HG03103 (cell line): ENCODE results near the gene MED13L.
"Not testable (repeated sequence)": the region's sequence is repeated elsewhere in the genome, so short reads cannot be mapped to it uniquely, and the experiment has no call there.

Experiments used
- ATAC-seq: cut with Tn5 transposase; IDR thresholded peaks from one replicate; pipeline ENCODE4 v1.9.1; 2021; ENCODE audit warnings: low read depth; ENCODE audit not compliant: unreplicated experiment

Gene MED13L

GRCh38 chr12:116304621-116305020, 27.1 kb upstream of the MED13L start:
- no peak for ATAC-seq

- no peak for ATAC-seq
Observed at GRCh38 chr12:116303929-116304328, 26.4 kb upstream of the MED13L start.

- ATAC-seq: no peak
Observed at GRCh38 chr12:116303066-116303465, 25.6 kb upstream of the MED13L start.

- no peak for ATAC-seq
Observed at GRCh38 chr12:116302166-116303058, 24.9 kb upstream of the MED13L start.

GRCh38 chr12:116301621-116302020, 24.1 kb upstream of the MED13L start:
- no peak for ATAC-seq

GRCh38 chr12:116299665-116300328, 22.3 kb upstream of the MED13L start:
- ATAC-seq: no peak

GRCh38 chr12:116299064-116299463, 21.6 kb upstream of the MED13L start:
- no peak for ATAC-seq

GRCh38 chr12:116298578-116298977, 21.1 kb upstream of the MED13L start:
- ATAC-seq: no peak

GRCh38 chr12:116297224-116297834, 19.8 kb upstream of the MED13L start:
- ATAC-seq: no peak

GRCh38 chr12:116295327-116296263, 18.1 kb upstream of the MED13L start:
- ATAC-seq: no peak

- ATAC-seq: no peak
Observed at GRCh38 chr12:116294454-116295165, 17.1 kb upstream of the MED13L start.

- no peak for ATAC-seq
Observed at GRCh38 chr12:116293687-116294453, 16.4 kb upstream of the MED13L start.

GRCh38 chr12:116291218-116291617, 13.7 kb upstream of the MED13L start:
- ATAC-seq: no peak

GRCh38 chr12:116288735-116289134, 11.2 kb upstream of the MED13L start:
- no peak for ATAC-seq

GRCh38 chr12:116287842-116288301, 10.4 kb upstream of the MED13L start:
- ATAC-seq: no peak

- no peak for ATAC-seq
Observed at GRCh38 chr12:116284396-116284795, 6.9 kb upstream of the MED13L start.

- ATAC-seq: not testable (repeated sequence)
Observed at GRCh38 chr12:116283881-116284280, 6.4 kb upstream of the MED13L start.

- no peak for ATAC-seq
Observed at GRCh38 chr12:116282371-116283286, 5.1 kb upstream of the MED13L start.
